Measurements from ENCODE around the gene DCUN1D5.

DCUN1D5 gene

DNA sequence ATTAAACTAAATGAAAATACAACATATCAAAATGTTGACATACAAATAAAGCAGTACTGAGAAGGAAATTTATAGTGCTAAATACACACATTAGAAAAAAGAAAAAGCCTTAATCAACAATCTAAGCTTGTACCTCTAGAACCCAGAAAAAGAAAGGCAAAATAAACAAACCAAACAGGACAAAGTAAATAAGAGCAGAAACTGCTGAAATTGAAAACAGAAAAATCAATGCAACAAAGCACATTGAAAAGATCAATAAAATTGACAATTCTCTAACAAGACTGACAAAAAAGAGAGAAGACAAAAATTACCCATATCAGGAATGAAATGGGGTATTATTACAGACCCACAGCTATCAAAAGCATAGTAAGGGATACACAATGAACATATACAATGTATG, 21.0 kb downstream of the DCUN1D5 start:
- ATAC-seq (ENCODE audit: insufficient read depth, low read depth): no peak
- H3K79me2 ChIP-seq (ENCODE audit: insufficient read depth, low read length): peaks cover 34% of the 10 kb centered on the region
- H3K4me3 ChIP-seq (ENCODE audit: low read depth in 1 of 2, low read length in 2 of 2): no peak overlapping the region
- no peak for DNase-seq
- H3K36me3 ChIP-seq (ENCODE audit: insufficient read depth, low read length): peaks cover 28% of the 10 kb centered on the region
- H3K9me3 ChIP-seq (ENCODE audit: insufficient read depth, low read length, severe bottlenecking): no peaks in the 10 kb centered on the region
- H3K27ac ChIP-seq (ENCODE audit: low read length): no peak overlapping the region
- no peak overlapping the region for H3K4me2 ChIP-seq (ENCODE audit: insufficient read depth, low read length)
- no peaks in the 10 kb centered on the region for H3K27me3 ChIP-seq (ENCODE audit: insufficient read depth, low read length, poor library complexity)
- H3K4me1 ChIP-seq (ENCODE audit: insufficient read depth, low read length): peaks cover 14% of the 10 kb centered on the region
- H3K9ac ChIP-seq (ENCODE audit: low read depth, low read length): no peak overlapping the region
- H4K20me1 ChIP-seq (ENCODE audit: insufficient read depth, low read length): peaks cover 8% of the 10 kb centered on the region; the same call in 1 of the 2 replicates
- no peak overlapping the region for H2AFZ ChIP-seq (ENCODE audit: low read depth, low read length)
- TF ChIP-seq EZH2 (IDR thresholded peaks at IDR 0.05; ENCODE audit: borderline replicate concordance, low read depth, low read length, severe bottlenecking) (no peak), CTCF (IDR thresholded peaks at IDR 0.05; ENCODE audit: borderline replicate concordance, extremely low read depth, low read length, poor library complexity, severe bottlenecking) (no peak)

DNA sequence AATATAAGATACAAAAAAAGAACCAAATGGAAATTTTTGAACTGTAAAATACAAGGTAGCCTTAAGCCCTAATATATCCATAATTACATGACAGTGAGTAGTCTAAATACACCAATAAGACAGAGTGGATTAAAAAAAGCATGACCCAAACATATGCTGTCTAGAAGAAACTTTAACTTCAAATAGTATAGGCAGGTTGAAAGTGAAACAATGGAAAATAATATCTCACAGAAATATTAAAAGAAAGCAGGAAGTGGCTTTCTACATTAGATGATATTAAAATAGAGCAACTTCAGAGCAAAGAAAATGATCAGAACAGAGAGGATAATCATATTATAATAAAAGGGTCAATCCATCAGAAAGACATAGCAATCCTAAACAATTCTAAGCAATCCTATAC, 21.8 kb downstream of the DCUN1D5 start:
- no peak overlapping the region for H3K4me2 ChIP-seq (ENCODE audit: insufficient read depth, low read length)

DNA sequence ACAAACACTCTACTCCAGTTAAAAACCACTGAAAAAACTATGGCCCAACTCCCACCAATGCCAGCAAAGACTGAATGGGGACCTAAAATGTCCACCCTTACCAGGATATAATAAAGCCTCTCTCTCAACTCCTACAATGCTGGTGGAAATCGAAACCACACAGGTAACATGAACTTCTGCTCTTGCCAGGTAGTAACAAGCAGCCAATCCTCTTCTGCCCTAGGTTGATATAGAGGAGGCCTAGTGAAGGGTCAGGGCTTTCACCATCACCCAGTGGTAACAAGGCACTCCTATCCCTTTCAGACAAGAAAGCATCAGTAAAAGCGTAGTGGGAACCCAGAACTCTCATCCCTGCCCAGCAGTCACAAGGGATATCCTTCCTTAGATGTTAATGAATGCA, 22.6 kb downstream of the DCUN1D5 start:
- Histone ChIP-seq H2AFZ (ENCODE audit: low read depth, low read length) (no peak overlapping the region), H3K9me3 (ENCODE audit: insufficient read depth, low read length, severe bottlenecking) (no peaks in the 10 kb centered on the region), H3K27ac (ENCODE audit: low read length) (no peak overlapping the region), H3K4me1 (ENCODE audit: insufficient read depth, low read length) (peaks cover 14% of the 10 kb centered on the region), H4K20me1 (ENCODE audit: insufficient read depth, low read length) (peaks cover 8% of the 10 kb centered on the region; the same call in 1 of the 2 replicates), H3K79me2 (ENCODE audit: insufficient read depth, low read length) (peaks cover 34% of the 10 kb centered on the region), H3K36me3 (ENCODE audit: insufficient read depth, low read length) (peaks cover 37% of the 10 kb centered on the region), H3K9ac (ENCODE audit: low read depth, low read length) (no peak overlapping the region), H3K27me3 (ENCODE audit: insufficient read depth, low read length, poor library complexity) (no peaks in the 10 kb centered on the region), H3K4me3 (ENCODE audit: low read depth in 1 of 2, low read length in 2 of 2) (no peak overlapping the region), H3K4me2 (ENCODE audit: insufficient read depth, low read length) (no peak overlapping the region)
- TF ChIP-seq EZH2 (IDR thresholded peaks at IDR 0.05; ENCODE audit: borderline replicate concordance, low read depth, low read length, severe bottlenecking) (no peak), CTCF (IDR thresholded peaks at IDR 0.05; ENCODE audit: borderline replicate concordance, extremely low read depth, low read length, poor library complexity, severe bottlenecking) (no peak)
- ATAC-seq (ENCODE audit: insufficient read depth, low read depth): no peak
- no peak for DNase-seq

More for the DNA sequence above, 21.8 kb downstream of the DCUN1D5 start:
- no peaks in the 10 kb centered on the region for H3K9me3 ChIP-seq (ENCODE audit: insufficient read depth, low read length, severe bottlenecking)
- H3K36me3 ChIP-seq (ENCODE audit: insufficient read depth, low read length): peaks cover 31% of the 10 kb centered on the region
- TF ChIP-seq CTCF (IDR thresholded peaks at IDR 0.05; ENCODE audit: borderline replicate concordance, extremely low read depth, low read length, poor library complexity, severe bottlenecking) (no peak), EZH2 (IDR thresholded peaks at IDR 0.05; ENCODE audit: borderline replicate concordance, low read depth, low read length, severe bottlenecking) (no peak)
- ATAC-seq (ENCODE audit: insufficient read depth, low read depth): peak; percentile 78
- no peak overlapping the region for H3K9ac ChIP-seq (ENCODE audit: low read depth, low read length)
- H3K4me1 ChIP-seq (ENCODE audit: insufficient read depth, low read length): peaks cover 14% of the 10 kb centered on the region
- H2AFZ ChIP-seq (ENCODE audit: low read depth, low read length): no peak overlapping the region
- peak overlapping the region; percentile 24; the same call in 1 of the 2 replicates for H3K27ac ChIP-seq (ENCODE audit: low read length)
- peaks cover 8% of the 10 kb centered on the region; the same call in 1 of the 2 replicates for H4K20me1 ChIP-seq (ENCODE audit: insufficient read depth, low read length)
- peaks cover 34% of the 10 kb centered on the region for H3K79me2 ChIP-seq (ENCODE audit: insufficient read depth, low read length)
- no peak overlapping the region for H3K4me3 ChIP-seq (ENCODE audit: low read depth in 1 of 2, low read length in 2 of 2)
- H3K27me3 ChIP-seq (ENCODE audit: insufficient read depth, low read length, poor library complexity): no peaks in the 10 kb centered on the region
- no peak for DNase-seq

DNA sequence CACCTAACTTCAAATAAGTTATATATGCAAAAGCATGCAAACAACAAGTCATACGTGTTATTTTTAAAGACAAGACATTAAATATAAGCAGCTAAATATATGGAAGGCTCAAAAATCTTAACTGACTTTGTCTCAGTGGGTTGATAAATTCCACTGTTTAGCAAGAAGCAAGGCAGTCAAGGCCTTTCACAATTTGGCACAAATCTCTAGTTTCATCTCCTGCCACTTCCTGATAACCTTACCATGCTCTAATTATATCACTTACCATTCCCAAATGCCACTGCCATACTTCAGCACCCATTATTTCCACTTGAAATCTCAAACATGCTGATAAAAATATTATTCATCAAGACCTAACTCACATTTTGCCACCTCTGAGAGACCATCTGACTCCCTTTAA, 24.8 kb downstream of the DCUN1D5 start:
- no peak overlapping the region for H3K4me3 ChIP-seq (ENCODE audit: low read depth in 1 of 2, low read length in 2 of 2)
- H3K9me3 ChIP-seq (ENCODE audit: insufficient read depth, low read length, severe bottlenecking): no peaks in the 10 kb centered on the region
- H3K79me2 ChIP-seq (ENCODE audit: insufficient read depth, low read length): peaks cover 34% of the 10 kb centered on the region
- no peak for TF ChIP-seq EZH2 (IDR thresholded peaks at IDR 0.05; ENCODE audit: borderline replicate concordance, low read depth, low read length, severe bottlenecking)
- no peak for TF ChIP-seq CTCF (IDR thresholded peaks at IDR 0.05; ENCODE audit: borderline replicate concordance, extremely low read depth, low read length, poor library complexity, severe bottlenecking)
- H3K4me1 ChIP-seq (ENCODE audit: insufficient read depth, low read length): peaks cover 14% of the 10 kb centered on the region
- H2AFZ ChIP-seq (ENCODE audit: low read depth, low read length): no peak overlapping the region
- no peaks in the 10 kb centered on the region for H3K27me3 ChIP-seq (ENCODE audit: insufficient read depth, low read length, poor library complexity)
- no peak overlapping the region for H3K4me2 ChIP-seq (ENCODE audit: insufficient read depth, low read length)
- no peak overlapping the region for H3K9ac ChIP-seq (ENCODE audit: low read depth, low read length)
- H3K36me3 ChIP-seq (ENCODE audit: insufficient read depth, low read length): peaks cover 59% of the 10 kb centered on the region
- H3K27ac ChIP-seq (ENCODE audit: low read length): no peak overlapping the region
- DNase-seq (no peak), ATAC-seq (ENCODE audit: insufficient read depth, low read depth) (no peak)
- H4K20me1 ChIP-seq (ENCODE audit: insufficient read depth, low read length): peaks cover 8% of the 10 kb centered on the region; the same call in 1 of the 2 replicates

Data from DND-41 (cell line).